ENCODE measurements around the gene TBC1D22B. TPM values are rescaled to one million over a fixed set of nuclear protein-coding genes. Genes with fewer than 3 reads are reported as not detected.
A peak's percentile ranks its signal among the peaks of the same experiment; 100 is the strongest.

TBC1D22B gene
- total and polyA plus RNA-seq, 2 of the 13 experiments (the other 11 are each of a cell fraction or from before 2014, with no cell fraction given): 9.7 to 12.9 TPM

DNA sequence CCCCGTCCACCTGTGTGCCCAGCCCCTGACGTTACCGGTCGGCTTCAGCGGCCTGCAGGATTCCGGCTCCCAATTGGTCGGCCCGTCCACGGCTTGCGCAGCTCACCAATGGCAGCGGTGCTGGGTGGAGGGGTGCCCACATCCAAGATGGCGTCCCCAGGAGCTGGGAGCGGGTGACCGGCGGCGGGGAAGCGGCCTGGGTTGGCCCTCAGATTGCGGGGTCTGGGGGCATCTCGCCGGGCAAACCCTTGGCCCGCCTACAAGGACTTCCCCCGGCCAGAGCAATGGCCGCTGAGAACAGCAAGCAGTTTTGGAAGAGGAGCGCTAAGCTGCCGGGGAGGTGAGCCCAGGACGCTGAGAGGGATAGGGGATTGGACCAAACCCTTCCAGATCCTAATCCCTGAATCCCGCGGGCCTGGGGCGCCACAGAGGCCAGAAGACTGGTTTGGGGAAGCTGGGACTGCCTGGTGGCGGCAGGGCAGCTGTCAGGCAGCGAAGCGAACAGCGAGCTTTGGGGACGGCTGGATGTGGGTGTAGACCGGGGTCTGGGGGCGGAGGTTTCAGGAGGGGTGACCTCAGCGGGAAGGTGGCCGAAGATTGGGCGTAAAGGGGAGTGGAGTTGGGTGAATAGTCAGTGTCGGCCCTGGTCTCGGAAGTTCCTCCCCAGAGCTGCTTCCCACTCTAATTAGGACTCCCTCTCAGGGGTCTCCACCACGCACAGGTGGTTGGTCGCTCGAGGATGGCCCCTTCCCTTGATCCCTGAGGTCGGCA is at the start of gene TBC1D22B, which contains the start of gene TMEM217 (continued):
- TF ChIP-seq, protein P1, sequence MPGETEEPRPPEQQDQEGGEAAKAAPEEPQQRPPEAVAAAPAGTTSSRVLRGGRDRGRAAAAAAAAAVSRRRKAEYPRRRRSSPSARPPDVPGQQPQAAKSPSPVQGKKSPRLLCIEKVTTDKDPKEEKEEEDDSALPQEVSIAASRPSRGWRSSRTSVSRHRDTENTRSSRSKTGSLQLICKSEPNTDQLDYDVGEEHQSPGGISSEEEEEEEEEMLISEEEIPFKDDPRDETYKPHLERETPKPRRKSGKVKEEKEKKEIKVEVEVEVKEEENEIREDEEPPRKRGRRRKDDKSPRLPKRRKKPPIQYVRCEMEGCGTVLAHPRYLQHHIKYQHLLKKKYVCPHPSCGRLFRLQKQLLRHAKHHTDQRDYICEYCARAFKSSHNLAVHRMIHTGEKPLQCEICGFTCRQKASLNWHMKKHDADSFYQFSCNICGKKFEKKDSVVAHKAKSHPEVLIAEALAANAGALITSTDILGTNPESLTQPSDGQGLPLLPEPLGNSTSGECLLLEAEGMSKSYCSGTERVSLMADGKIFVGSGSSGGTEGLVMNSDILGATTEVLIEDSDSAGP (CRISPR knock-in tag; IDR thresholded peaks at IDR 0.05; ENCODE audit: borderline replicate concordance): peak; percentile 96; the same call in 1 of the 2 replicates
- TF ChIP-seq SIN3A (IDR thresholded peaks at IDR 0.05; ENCODE audit: borderline replicate concordance, low read depth, low read length) (0 out of 2 replicates have a peak, but pooled peaks have one; percentile 19), SP1 (IDR thresholded peaks at IDR 0.05) (no peak), SP1 (CRISPR knock-in tag; IDR thresholded peaks at IDR 0.05) (peak; percentile 86), ZNF709 (CRISPR knock-in tag; IDR thresholded peaks at IDR 0.05) (no peak), FLYWCH1 (CRISPR knock-in tag; IDR thresholded peaks at IDR 0.05) (no peak), DMAP1 (CRISPR knock-in tag; IDR thresholded peaks at IDR 0.05) (peak; percentile 87), ZNF335 (CRISPR knock-in tag; IDR thresholded peaks at IDR 0.05) (peak; percentile 91), MTF2 (CRISPR knock-in tag; IDR thresholded peaks at IDR 0.05; ENCODE audit: borderline replicate concordance) (no peak), ZBTB20 (CRISPR knock-in tag; IDR thresholded peaks at IDR 0.05; ENCODE audit: borderline replicate concordance, low read depth) (peak; percentile 74; the same call in 1 of the 2 replicates), PRDM4 (CRISPR knock-in tag; IDR thresholded peaks at IDR 0.05; ENCODE audit: borderline replicate concordance) (no peak), HMG20A (CRISPR knock-in tag; IDR thresholded peaks at IDR 0.05; ENCODE audit: borderline replicate concordance) (no peak; the same call in 1 of the 2 replicates), ARNT (IDR thresholded peaks at IDR 0.05) (no peak), HNRNPLL (IDR thresholded peaks at IDR 0.05; ENCODE audit: low read depth, low read length, poor library complexity, severe bottlenecking) (peak; percentile 72), ZNF3 (CRISPR knock-in tag; IDR thresholded peaks at IDR 0.05) (0 out of 2 replicates have a peak, but pooled peaks have one; percentile 50), ZFP41 (CRISPR knock-in tag; IDR thresholded peaks at IDR 0.05; ENCODE audit: borderline replicate concordance) (peak; percentile 84; the same call in 1 of the 2 replicates), NFYC (CRISPR knock-in tag; IDR thresholded peaks at IDR 0.05) (peak; percentile 100), MAFK (conservative IDR thresholded peaks at IDR 0.05 in 1 of 2, IDR thresholded peaks at IDR 0.05 in 1 of 2; ENCODE audit: low read length in 2 of 2) (no peak), ZNF672 (CRISPR knock-in tag; IDR thresholded peaks at IDR 0.05) (no peak), JUN (CRISPR knock-in tag; IDR thresholded peaks at IDR 0.05) (peak; percentile 31; the same call in 1 of the 2 replicates), KLF9 (CRISPR knock-in tag; IDR thresholded peaks at IDR 0.05; ENCODE audit: low read depth) (no peak), ZNF263 (CRISPR knock-in tag; IDR thresholded peaks at IDR 0.05) (no peak), ATF7 (IDR thresholded peaks at IDR 0.05) (no peak), ATF7 (CRISPR knock-in tag; IDR thresholded peaks at IDR 0.05) (peak; percentile 88), ZNF496 (CRISPR knock-in tag; IDR thresholded peaks at IDR 0.05; ENCODE audit: insufficient replicate concordance) (no peak), ZNF510 (CRISPR knock-in tag; IDR thresholded peaks at IDR 0.05; ENCODE audit: low read depth) (0 out of 2 replicates have a peak, but pooled peaks have one; percentile 33), ZC3H13 (CRISPR knock-in tag; IDR thresholded peaks at IDR 0.05) (no peak)
- TF ChIP-seq, protein P2, sequence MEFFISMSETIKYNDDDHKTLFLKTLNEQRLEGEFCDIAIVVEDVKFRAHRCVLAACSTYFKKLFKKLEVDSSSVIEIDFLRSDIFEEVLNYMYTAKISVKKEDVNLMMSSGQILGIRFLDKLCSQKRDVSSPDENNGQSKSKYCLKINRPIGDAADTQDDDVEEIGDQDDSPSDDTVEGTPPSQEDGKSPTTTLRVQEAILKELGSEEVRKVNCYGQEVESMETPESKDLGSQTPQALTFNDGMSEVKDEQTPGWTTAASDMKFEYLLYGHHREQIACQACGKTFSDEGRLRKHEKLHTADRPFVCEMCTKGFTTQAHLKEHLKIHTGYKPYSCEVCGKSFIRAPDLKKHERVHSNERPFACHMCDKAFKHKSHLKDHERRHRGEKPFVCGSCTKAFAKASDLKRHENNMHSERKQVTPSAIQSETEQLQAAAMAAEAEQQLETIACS (CRISPR knock-in tag; IDR thresholded peaks at IDR 0.05): no peak

All from HepG2 (cell line).